Amniotic epithelial cell (primary cell): ENCODE data around the gene ETV7.
A peak's percentile ranks its signal among the peaks of the same experiment; 100 is the strongest.
"Not testable (repeated sequence)": the region's sequence is repeated elsewhere in the genome, so short reads cannot be mapped to it uniquely, and the experiment has no call there.

Experiments used
- DNase-seq: peaks from one replicate; pipeline ENCODE4 v3.0.0-alpha.2; 2010; ENCODE audit warnings: low read depth

The ETV7 gene

DNA sequence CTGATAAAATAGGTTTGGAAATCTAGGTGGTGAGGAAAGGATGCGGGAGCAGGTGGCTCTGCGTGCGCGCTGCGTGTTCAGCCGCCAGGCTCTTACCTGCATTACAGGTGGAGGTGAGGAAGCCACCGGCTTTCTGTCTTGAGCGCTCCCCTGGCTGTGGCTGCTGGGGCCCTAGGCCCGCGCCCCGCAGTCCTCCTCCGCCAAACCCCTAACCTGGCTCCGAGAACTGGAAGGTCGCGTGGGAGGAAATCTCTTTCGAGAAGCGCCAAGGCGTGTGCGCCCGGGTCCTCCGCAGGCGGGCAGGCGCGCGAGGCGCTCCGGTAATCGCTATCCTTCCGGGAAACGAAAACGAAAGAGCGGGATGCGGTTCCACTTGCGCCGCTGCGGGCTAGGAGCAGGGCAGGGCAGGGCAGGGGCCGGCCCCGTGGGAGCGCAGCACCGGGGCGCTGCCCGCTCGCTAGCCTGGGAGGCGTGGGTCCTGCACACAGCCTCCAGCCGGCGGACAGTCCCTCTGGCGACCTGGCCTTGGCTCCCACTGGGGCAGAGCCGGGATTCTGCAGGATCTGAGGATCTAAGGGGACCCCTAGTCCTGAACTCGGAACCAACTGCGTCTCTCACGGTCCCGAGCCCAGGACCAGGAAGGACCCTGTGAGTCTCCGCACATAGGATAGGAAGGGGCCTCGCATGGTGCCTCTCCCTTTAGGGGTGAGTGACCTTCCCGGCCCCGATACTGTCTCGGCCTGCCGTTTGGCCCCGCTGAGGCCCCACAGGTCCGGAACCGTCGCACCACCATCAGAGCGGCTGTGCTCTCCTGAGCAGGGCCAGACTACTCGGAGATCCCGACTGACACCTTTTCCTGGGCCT lies at the start of gene ETV7:
ETV7 (minus strand) TSS at position 230 of the 864 bp plus-strand sequence; CDS start at position 102, 128 bp downstream.
- DNase-seq: peak; percentile 15

DNA sequence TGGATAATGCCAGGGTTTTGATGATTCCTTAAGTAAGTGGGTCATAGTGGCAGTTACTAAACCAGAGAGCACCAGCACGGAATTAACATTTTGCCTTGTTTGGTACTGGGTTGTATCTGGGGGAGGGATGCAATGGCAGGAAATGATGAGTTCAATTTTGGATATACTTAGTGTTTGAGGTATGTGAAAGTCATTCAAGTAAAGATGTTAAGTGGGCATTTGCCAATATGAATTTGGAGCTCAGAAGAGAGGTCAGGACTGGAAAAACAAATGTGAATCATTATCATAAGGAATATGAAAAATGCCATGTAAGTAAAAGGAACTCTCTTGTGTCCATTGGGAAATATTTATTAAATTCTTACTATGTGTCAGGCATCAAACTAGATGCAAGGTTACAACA lies 49.0 kb upstream of the ETV7 start:
- DNase-seq: no peak

DNA sequence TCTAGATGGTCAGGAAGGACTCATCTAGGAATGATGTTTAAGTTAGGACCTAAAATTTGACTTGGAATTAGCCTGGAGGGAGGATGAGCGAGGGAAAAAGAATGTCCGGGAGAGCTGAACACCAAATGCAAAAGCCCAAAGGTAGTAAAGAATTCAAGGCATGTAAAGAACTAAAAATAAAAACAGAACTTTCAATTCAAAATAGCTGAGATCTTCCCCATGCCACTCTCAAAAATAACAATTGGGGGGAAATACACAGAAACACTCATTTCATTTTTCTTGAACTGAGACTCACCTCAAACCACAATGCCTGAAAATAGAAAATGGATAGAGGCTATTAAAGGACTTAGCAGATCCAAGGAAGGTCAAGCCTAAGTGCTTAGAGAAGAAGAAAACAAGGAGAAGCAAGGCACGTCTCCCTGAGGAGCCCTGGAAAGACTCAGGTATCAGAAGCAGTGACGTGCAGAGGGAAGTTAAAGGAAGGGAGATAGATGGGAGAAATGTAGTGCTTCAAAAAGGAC lies 44.7 kb upstream of the ETV7 start:
- DNase-seq: peak; percentile 30

GRCh38 chr6:36431197-36431596 lies 43.7 kb upstream of the ETV7 start:
- no peak for DNase-seq

DNA sequence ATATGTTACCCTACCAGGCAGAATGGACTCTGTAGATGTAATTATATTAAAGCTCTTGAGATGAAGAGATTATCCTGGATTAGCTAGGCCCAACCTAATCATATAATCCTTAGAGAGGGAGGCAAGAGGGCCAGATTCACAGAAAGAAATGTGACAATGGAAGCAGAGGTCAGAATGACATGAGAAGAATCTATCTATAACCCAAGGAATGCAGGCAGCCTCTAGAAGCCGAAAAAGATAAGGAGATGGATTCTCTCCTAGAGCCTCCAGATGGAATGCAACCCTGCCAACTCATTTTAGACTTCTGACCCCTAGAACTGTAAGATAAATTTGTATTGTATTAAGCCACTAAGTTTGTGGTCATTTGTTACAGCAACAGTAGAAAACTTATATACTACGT lies 42.9 kb upstream of the ETV7 start:
- DNase-seq: peak; percentile 72

DNA sequence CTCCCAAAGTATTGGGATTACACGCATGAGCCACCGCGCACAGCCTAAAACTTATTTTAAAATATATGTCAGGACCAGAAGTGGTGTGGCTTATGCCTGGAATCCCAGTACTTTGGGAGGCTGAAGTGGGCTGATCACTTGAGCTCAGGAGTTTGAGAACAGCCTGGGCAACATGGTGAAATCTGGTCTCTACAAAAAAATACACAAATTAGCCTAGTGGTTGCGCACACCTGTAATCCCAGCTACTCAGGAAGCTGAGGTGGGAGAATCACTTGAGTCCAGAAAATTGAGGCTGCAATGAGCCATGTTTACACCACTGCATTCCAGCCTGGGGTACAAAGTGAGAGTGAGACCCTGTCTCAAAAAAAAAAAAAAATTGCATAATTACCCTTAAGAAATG lies 41.4 kb upstream of the ETV7 start:
- peak; percentile 20 for DNase-seq

- no peak for DNase-seq
Observed at GRCh38 chr6:36426622-36427021, 39.2 kb upstream of the ETV7 start.

DNA sequence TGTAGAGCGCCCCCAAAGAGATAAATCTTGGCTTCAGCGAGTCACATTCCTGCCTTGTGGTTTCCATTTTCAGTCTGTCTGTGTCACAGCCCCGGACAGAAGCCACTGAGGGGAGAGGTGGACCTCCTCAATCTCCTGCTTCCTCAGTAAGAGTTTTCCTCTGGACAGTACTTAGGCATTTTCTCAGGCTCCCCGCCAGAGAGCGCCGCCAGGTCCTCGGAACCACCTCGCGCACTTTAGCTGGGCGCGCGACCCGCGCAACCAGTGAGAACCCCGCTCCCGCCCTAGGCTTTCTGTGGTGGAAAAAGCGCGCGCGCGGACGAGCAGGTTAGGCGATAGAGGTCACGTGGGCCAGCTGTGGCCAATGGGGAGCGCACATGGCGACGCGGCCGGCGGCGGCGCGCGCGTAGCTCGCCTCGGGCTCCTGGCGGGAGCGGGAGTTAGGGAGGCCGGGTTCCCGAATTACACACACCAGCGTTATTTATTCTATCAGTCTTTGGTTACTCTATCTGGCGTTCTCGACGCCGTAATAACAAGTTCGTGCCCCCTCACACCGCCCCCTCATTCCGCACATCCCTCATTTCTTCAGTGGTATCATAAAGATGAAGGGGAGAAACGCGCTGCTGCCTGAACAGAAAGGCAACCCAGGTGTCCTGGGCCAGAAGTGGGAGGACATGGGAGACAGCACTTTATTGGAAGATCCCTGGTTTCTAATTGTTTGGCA lies 35.8 kb upstream of the ETV7 start:
- DNase-seq: peak; percentile 96

DNA sequence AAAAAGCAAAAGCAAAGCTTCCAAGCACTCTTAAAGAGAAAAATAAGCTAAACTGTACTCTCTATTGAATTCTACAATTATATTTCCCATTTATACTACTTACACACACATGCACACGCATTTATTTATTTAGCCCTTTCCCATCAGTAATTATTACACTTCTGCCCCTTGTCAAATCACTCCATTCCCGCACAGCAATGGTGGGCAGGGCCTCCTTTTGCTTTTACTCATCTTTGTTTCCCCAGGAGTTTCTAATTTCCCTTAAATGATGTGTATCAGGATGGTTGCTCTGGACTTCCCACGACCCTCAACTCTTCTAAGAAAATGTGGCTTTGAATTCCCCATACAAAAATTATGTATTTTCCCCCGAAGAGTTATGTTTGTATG lies 35.2 kb upstream of the ETV7 start:
- no peak for DNase-seq

DNA sequence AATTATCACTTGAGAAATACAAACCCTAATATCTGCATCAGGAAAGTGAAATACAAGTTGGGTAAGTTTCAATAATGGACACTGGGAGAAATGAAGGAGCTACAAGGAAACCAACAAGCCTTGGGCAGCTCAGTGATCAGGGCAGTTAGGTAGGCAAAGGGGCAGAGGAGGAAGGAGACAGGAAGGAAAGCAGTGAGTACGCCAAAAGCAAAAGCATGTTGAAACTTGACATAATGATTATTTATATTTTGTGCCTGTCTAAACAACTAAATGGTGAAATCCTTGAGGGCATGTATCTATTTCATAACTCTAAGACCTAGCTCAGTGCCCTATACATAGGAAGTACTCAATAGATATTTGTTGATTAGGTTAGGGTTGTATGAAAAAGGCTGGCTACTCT lies 31.8 kb upstream of the ETV7 start:
- DNase-seq: peak; percentile 3

- DNase-seq: no peak
Observed at GRCh38 chr6:36418558-36418957, 31.1 kb upstream of the ETV7 start.

DNA sequence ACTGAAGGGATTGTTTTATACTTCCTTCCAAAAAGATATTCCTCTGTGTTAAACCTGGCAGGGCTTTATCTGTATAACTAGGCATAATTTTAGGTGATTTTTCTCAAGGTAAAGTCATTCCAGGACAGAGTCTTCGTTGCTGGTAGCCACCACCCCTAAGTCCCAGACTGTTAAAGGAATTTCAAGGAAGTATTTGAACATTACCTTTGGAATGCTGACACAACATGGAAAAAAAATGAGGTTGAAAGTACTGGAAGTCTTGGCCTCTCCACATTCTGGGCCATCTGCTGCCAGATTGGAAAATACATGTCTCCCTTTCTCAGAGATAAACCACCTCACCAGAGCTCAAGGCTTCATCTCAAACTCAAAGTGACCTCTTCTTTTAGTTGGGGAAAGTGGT lies 27.0 kb upstream of the ETV7 start:
- DNase-seq: peak; percentile 18

DNA sequence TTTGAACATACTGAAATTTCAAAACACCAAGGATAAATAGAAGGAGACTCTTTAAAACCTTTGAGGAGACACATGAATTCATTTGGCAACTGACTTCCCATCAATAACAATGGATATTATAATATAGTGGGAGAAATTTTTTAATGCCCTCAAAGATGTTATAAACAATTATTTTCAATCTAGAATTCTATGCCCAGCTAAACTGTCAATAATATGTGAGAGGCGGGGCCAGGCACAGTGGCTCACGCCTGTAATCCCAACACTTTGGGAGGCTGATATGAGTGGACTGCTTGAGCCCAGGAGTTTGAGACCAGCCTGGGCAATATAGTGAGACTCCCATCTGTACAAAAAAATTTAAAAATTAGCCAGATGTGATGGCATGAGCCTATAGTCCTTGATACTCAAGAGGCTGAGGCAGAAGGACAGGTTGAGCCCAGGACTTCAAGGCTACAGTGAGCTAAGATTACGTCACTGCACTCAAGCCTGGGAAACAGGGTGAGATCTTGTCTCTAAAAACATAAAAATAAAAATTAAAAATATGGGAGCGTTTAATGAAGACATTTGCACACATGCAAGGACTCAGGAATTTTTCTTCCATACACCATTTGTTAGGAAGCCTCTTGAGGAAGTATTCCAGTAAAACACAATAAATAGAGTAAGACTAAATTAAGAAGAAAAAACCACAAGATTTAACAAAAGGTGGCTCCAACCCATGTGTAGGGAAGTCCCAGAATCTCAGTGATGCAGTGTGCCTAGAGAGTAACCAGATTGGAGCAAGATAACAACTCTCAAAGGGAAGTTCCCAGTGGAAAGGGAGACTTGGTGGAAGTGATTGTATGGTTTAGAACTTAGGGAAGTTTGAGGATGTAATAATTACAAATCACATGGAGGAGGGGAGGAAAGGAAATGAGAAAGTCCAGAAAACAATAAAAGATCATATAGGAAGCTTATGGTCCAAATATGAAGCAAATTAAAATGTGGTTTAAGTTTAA lies 26.3 kb upstream of the ETV7 start:
- DNase-seq: no peak

- DNase-seq: not testable (repeated sequence)
Observed at GRCh38 chr6:36409718-36410117, 22.2 kb upstream of the ETV7 start.

GRCh38 chr6:36404164-36404563 lies 16.7 kb upstream of the ETV7 start:
- no peak for DNase-seq

GRCh38 chr6:36402481-36402880 lies 15.0 kb upstream of the ETV7 start:
- peak; percentile 3 for DNase-seq

DNA sequence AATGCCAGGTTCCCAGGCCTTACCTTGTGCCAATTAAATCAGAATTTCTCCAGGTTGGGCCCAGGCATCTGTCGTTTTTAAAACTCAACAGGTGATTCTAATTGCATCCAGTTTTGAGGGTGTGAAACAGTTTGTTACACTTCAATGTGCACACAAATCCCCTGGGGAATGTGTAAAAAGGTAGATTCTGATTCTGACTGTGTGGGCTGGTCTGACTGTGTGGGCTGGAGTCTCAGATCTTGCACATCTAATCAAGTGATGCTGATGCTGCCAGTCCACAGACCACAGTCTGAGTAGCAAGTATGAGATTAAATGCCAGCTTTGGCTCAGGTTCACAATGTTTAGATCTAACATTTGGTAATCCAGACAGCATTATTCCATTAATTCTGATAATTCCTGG lies 12.5 kb upstream of the ETV7 start:
- DNase-seq: no peak

DNA sequence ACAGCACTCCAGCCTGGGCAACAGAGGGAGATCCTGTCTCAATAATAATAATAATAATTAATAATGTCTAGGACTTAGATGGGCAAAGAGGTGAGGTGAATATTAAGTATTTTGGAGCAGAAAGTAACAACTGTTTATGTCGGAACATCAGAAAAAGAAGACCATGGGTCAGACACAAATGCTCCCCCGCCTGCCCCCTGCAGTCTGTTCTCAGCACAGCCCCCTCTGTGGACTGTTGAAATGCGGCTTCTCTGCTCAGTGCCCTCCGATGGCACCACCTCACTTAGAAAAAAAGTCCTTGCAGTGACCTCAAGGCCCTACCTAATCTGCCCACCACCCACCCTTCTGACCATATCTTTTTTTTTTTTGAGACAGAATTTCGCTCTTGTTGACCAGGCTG lies 5.2 kb upstream of the ETV7 start:
- no peak for DNase-seq

- DNase-seq: no peak
Observed at GRCh38 chr6:36389353-36389752, 1.9 kb upstream of the ETV7 start.

GRCh38 chr6:36386495-36387439 lies 702 bp downstream of the ETV7 start:
- peak; percentile 61 for DNase-seq

DNA sequence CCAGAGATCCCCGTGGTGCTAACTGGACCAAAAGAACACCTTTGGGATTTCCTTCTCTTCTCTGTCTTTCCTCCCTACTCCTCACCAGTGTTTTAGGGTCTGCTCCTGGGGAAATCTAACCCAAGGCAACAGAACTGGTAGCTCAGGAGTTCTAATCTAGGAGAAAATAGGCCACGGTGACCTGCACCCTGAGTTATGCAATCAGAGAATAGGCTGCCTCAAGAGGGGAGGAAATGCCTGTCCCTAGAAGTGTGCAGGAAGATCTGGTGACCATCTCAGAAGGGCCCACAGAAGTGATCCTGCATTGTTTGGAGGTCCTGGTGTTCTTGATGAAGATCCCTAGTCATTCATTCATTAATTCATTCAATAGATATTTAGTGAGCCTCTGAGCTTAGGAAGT lies 3.4 kb downstream of the ETV7 start:
- DNase-seq: no peak
